SU-DHL-6 (cell line): ENCODE measurements around the gene HMX2.

Experiments
- H2AFZ ChIP-seq: fragments of 200-600 bp; sonication (generic); 2 replicates; pipeline ENCODE4 v1.6.1; 2014; ENCODE audit warnings: low read depth, mild to moderate bottlenecking, moderate library complexity, mixed read lengths, antibody characterized with exemption, low read length; ENCODE audit not compliant: severe bottlenecking
- H3F3A ChIP-seq: fragments of 200-600 bp; shearing (Covaris generic); 2 replicates; pipeline ENCODE4 v1.6.0; 2016; ENCODE audit warnings: antibody characterized with exemption, mild to moderate bottlenecking; ENCODE audit not compliant: insufficient read depth
- H3K27ac ChIP-seq: fragments of 200-600 bp; sonication (generic); 2 replicates; pipeline ENCODE4 v1.5.1; 2016; ENCODE audit warnings: low read depth, mild to moderate bottlenecking, low read length, moderate library complexity, mixed read lengths
- H3K27me3 ChIP-seq: fragments of 200-600 bp; sonication (generic), shearing (Covaris generic); 2 replicates; pipeline ENCODE4 v1.6.0; 2014; ENCODE audit warnings: mild to moderate bottlenecking, low read length
- H3K36me3 ChIP-seq: fragments of 200-600 bp; sonication (generic); 2 replicates; pipeline ENCODE4 v1.6.1; 2014; ENCODE audit warnings: mild to moderate bottlenecking, low read length, mixed read lengths
- H3K4me2 ChIP-seq: fragments of 300-600, 200-600 bp; shearing (Covaris generic), sonication (generic); 2 replicates; pipeline ENCODE4 v1.6.0; 2014; ENCODE audit warnings: low read length, low read depth, mild to moderate bottlenecking; ENCODE audit not compliant: poor library complexity, severe bottlenecking
- H3K4me3 ChIP-seq: fragments of 200-600 bp; sonication (generic); 2 replicates; pipeline ENCODE4 v1.5.1; 2014; ENCODE audit warnings: antibody characterized with exemption, low read length, mild to moderate bottlenecking, mixed read lengths; ENCODE audit not compliant: insufficient read depth, poor library complexity, severe bottlenecking
- H3K79me2 ChIP-seq: fragments of 200-600 bp; sonication (generic); 2 replicates; pipeline ENCODE4 v1.6.1; 2014; ENCODE audit warnings: mild to moderate bottlenecking, low read length, moderate library complexity; ENCODE audit not compliant: insufficient read depth
- H3K9ac ChIP-seq: fragments of 200-600 bp; sonication (generic); 2 replicates; pipeline ENCODE4 v1.7.0; 2014; ENCODE audit warnings: mild to moderate bottlenecking, low read length
- H3K9me2 ChIP-seq: fragments of 200-600 bp; sonication (generic); replicated peaks from 2 replicates; pipeline ENCODE4 v1.6.1; 2014; ENCODE audit warnings: low read length; ENCODE audit not compliant: insufficient read depth
- H3K9me3 ChIP-seq: fragments of 200-600 bp; sonication (generic); 2 replicates; pipeline ENCODE4 v1.6.1; 2014; ENCODE audit warnings: low read length, mixed read lengths; ENCODE audit not compliant: insufficient read depth
- H4K20me1 ChIP-seq: fragments of 200-600 bp; sonication (generic); 2 replicates; pipeline ENCODE4 v1.6.1; 2014; ENCODE audit warnings: low read depth, mild to moderate bottlenecking, antibody characterized with exemption, low read length, moderate library complexity, mixed read lengths
- EZH2phosphoT487 ChIP-seq: fragments of 200-600 bp; sonication (generic), shearing (Covaris generic); conservative IDR thresholded peaks from 2 replicates; pipeline ENCODE4 v1.6.1; 2018; ENCODE audit warnings: mild to moderate bottlenecking, antibody characterized with exemption, low read length, moderate library complexity, mixed read lengths
- TF ChIP-seq, protein P1 (sequence below): fragments of 200-600 bp; sonication (generic); IDR thresholded peaks from one replicate; pipeline ENCODE4 v1.5.1; 2017; ENCODE audit warnings: antibody characterized with exemption, mild to moderate bottlenecking, low read length, moderate library complexity; ENCODE audit not compliant: insufficient read depth, poor library complexity, severe bottlenecking

HMX2 gene

DNA sequence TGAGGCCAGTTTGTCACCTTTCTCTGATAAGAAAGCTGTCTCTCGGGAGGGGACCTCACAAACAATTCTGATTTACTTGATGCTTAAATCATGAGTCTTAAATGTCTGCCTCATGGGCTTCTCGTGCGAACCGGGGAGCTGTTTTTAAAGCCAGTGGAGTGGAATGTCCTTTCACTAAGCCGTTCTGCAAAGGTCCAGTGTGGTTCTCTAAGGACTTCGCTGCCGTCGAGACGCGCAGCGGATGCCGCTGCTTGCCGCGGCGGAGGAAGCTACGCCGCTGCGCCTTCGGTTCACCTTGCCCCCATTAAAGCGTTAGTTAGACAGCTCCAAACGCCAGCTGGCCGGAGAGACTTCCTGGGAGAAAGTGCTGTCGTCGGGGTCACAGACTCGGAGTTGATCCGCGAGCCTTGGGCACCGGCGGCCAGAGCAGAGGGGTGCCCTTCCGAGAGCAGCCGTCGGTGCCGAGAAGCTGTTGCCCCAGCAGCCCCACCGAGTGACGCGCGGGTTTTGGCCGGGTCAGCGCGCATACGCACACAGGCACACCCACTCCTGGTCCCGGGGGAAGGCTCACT is 13.5 kb upstream of the HMX2 start:
- Histone ChIP-seq H3K27me3 (no peaks in the 10 kb centered on the region), H2AFZ (no peak overlapping the region)

DNA sequence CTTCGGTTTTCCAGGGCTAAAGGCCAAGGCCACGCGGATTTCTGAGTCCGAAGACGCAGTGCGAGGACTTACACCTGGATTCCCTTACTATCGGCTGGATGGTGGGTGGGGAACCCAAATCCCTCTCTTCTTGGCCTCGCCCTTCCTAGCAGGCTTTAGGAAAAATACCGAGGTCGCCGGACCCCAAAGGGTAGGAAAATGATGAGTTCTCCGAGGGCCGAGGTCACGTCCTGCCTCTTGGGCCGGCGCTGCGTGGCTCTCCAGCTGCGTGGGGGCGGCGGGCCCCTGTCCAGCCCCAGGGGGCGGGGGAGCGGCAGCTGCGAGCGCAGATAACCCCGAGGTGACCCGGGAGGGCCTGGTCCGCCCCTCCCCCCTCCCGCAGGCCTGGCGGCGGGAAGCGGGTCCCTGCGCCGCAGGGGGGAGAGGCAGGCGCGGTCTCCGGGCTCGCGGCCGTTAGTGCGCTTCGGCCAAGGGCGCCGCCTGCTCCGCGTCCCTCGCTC is 13.0 kb upstream of the HMX2 start:
- Histone ChIP-seq H3K79me2 (no peaks in the 10 kb centered on the region), H3K27ac (no peak overlapping the region), H3K9me2 (no peaks in the 10 kb centered on the region), H3K4me2 (no peak overlapping the region), H3K9ac (no peak overlapping the region), H3K36me3 (no peaks in the 10 kb centered on the region), H3K4me3 (no peak overlapping the region), H3K9me3 (no peaks in the 10 kb centered on the region), H2AFZ (no peak overlapping the region), H4K20me1 (no peaks in the 10 kb centered on the region), H3K27me3 (no peaks in the 10 kb centered on the region), H3F3A (no peaks in the 10 kb centered on the region)
- TF ChIP-seq, protein P1, sequence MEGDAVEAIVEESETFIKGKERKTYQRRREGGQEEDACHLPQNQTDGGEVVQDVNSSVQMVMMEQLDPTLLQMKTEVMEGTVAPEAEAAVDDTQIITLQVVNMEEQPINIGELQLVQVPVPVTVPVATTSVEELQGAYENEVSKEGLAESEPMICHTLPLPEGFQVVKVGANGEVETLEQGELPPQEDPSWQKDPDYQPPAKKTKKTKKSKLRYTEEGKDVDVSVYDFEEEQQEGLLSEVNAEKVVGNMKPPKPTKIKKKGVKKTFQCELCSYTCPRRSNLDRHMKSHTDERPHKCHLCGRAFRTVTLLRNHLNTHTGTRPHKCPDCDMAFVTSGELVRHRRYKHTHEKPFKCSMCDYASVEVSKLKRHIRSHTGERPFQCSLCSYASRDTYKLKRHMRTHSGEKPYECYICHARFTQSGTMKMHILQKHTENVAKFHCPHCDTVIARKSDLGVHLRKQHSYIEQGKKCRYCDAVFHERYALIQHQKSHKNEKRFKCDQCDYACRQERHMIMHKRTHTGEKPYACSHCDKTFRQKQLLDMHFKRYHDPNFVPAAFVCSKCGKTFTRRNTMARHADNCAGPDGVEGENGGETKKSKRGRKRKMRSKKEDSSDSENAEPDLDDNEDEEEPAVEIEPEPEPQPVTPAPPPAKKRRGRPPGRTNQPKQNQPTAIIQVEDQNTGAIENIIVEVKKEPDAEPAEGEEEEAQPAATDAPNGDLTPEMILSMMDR: no peak
- no peak for TF ChIP-seq EZH2phosphoT487

More for the DNA sequence above, 13.5 kb upstream of the HMX2 start:
- H4K20me1 ChIP-seq: no peaks in the 10 kb centered on the region
- no peaks in the 10 kb centered on the region for H3K9me3 ChIP-seq
- no peaks in the 10 kb centered on the region for H3K9me2 ChIP-seq
- H3K36me3 ChIP-seq: no peaks in the 10 kb centered on the region
- H3K9ac ChIP-seq: no peak overlapping the region
- no peak overlapping the region for H3K4me3 ChIP-seq
- H3K79me2 ChIP-seq: no peaks in the 10 kb centered on the region
- H3F3A ChIP-seq: no peaks in the 10 kb centered on the region
- H3K27ac ChIP-seq: no peak overlapping the region
- no peak for TF ChIP-seq EZH2phosphoT487
- TF ChIP-seq, protein P1: no peak
- no peak overlapping the region for H3K4me2 ChIP-seq

DNA sequence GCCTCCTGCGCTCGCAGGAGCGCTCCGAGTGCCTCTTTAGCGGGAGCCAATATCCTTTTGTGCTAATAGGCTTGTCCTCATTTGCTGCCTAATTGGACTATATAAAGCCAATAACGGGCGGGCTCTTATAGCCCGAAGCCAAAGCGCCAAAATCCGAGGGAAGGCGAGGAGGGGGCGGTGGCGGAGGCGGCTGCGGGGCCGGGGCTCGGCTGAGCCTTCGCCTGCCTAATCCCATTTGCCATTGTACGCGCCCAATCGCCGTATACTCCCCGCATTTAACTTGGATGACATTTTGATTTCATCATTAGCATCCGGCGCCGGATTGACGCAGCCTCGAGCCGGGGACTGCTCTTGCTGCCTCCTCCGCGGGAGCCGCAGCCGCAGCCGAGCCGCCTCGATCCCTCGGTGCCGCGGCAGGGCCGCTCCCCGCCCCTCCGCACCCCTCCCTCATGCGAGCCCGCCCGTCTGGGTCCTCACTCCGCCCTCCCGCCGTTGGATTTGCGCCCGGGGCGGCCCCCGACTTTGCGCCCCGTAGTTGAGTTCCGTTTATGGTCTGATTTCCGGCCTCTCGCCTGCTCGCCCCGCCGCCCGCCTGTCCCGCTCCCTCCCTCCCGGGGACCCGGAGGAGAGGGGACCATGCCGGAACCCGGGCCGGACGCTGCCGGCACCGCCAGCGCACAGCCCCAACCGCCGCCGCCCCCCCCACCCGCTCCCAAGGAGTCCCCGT is 12.4 kb upstream of the HMX2 start, which contains the start of gene HMX3:
TSS of gene HMX3 (plus strand) at position 556 of the 727 bp plus-strand sequence. CDS start at position 637, 81 bp downstream.
- no peaks in the 10 kb centered on the region for H4K20me1 ChIP-seq
- no peaks in the 10 kb centered on the region for H3K79me2 ChIP-seq
- no peaks in the 10 kb centered on the region for H3F3A ChIP-seq
- H3K36me3 ChIP-seq: no peaks in the 10 kb centered on the region
- no peak within 1 kb of the TSS for H3K27ac ChIP-seq
- no peaks in the 10 kb centered on the region for H3K9me3 ChIP-seq
- H3K4me3 ChIP-seq: no peak within 1 kb of the TSS
- no peak within 1 kb of the TSS for H3K9ac ChIP-seq
- no peak within 1 kb of the TSS for H2AFZ ChIP-seq
- TF ChIP-seq, protein P1: no peak
- TF ChIP-seq EZH2phosphoT487: no peak
- no peaks in the 10 kb centered on the region for H3K9me2 ChIP-seq
- no peak within 1 kb of the TSS for H3K4me2 ChIP-seq
- H3K27me3 ChIP-seq: no peaks in the 10 kb centered on the region
